ENCODE data around the gene ACAP2. TPM values are rescaled to one million over a fixed set of nuclear protein-coding genes. Genes with fewer than 3 reads are reported as not detected.

The ACAP2 gene
- total and polyA plus RNA-seq, 2 donors from 2014 or later = 4.6 to 50.1 TPM

DNA sequence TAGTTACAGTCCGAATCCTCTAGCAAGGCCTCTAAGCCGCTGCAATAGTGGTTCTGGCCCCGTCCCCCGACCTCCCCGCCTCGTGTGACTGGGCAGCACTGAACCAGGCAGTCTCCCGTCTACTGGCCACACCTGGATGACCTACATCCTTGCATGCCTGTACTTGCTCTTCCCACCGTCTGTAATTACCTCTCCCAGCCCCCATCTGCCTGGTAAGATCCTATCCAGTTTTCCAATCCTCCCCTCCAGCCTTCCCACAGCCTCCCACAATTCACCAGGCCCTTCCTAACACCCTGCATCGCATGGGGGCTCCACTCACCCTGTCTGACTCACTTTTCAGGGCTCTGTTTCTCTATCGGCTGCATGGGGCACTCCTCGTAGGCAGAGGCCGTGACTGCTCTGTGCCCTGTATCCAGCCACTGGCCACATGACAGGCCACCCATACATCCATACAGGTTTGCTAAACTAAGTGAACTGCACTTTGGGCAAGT is 204.7 kb downstream of the ACAP2 start:
- Histone ChIP-seq H3K4me3 (ENCODE audit: low read length in 3 of 3) (no peak overlapping the region), H3K4me1 (ENCODE audit: control insufficient read depth in 2 of 3, insufficient read depth in 2 of 3, low read depth in 1 of 3, low read length in 3 of 3) (peaks cover 0 to 14% (median 3%) of the 10 kb centered on the region in 3 donors), H3K9ac (ENCODE audit: low read length in 3 of 3) (no peak overlapping the region), H3K36me3 (ENCODE audit: control insufficient read depth in 2 of 3, insufficient read depth in 3 of 3, low read length in 3 of 3) (no peaks in the 10 kb centered on the region), H3K27me3 (ENCODE audit: control insufficient read depth, insufficient read depth, low read length) (no peaks in the 10 kb centered on the region), H3K27ac (ENCODE audit: low read depth in 2 of 2, low read length in 2 of 2) (peak overlapping the region; percentile 72 to 84), H3K9me3 (ENCODE audit: control insufficient read depth in 2 of 3, insufficient read depth in 1 of 3, low read length in 3 of 3) (peaks cover 0 to 9% (median 0%) of the 10 kb centered on the region in 3 donors)
- DNase-seq = peak in 4 of 5 donors; percentile 56 to 72 (median 68)
- FAIRE-seq = no peak
- TF ChIP-seq, protein P1, sequence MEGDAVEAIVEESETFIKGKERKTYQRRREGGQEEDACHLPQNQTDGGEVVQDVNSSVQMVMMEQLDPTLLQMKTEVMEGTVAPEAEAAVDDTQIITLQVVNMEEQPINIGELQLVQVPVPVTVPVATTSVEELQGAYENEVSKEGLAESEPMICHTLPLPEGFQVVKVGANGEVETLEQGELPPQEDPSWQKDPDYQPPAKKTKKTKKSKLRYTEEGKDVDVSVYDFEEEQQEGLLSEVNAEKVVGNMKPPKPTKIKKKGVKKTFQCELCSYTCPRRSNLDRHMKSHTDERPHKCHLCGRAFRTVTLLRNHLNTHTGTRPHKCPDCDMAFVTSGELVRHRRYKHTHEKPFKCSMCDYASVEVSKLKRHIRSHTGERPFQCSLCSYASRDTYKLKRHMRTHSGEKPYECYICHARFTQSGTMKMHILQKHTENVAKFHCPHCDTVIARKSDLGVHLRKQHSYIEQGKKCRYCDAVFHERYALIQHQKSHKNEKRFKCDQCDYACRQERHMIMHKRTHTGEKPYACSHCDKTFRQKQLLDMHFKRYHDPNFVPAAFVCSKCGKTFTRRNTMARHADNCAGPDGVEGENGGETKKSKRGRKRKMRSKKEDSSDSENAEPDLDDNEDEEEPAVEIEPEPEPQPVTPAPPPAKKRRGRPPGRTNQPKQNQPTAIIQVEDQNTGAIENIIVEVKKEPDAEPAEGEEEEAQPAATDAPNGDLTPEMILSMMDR (IDR thresholded peaks at IDR 0.05; ENCODE audit: borderline replicate concordance, extremely low read depth, insufficient read depth) = no peak
- intact Hi-C loops (cut with DNase I) = no loop called here

DNA sequence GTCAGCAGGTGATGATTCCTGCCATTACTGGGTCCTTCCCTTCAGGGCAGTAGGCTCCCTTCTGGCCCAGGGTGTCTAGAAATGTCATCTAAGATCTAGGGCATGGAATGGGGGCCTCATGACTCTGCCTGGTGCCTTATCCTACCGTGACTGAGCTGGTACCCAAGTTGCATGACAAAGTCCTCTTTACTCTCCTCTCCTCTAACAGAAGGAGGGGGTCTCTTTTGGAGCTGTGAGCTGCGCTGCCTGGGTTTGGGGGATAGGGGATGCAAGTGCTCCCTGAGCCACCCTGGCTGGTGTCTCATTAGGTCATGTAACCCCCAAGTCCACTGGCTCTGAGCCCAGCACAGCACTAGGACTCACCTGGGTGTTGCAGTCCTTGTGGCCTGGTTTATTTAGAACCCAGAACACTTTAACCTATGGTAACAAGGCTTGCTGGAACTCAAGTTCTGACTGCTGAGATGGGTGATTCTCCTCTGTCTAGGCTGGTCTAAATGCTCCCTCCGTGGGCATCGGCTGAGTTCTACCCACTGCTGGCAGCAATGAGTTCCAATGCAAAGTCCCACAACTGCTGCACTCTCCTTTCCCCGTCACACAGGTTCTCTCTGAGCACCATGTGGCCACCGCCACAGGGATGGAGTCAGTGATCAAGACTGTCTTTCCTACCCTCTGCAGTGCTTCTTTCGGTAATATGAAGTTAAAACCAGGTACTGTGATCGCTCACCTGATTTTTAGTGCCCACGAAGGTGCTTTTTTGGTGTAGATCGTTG is 205.8 kb downstream of the ACAP2 start:
- no peak overlapping the region for H3K4me3 ChIP-seq (ENCODE audit: low read length in 3 of 3)
- H3K9ac ChIP-seq (ENCODE audit: low read length in 3 of 3) = no peak overlapping the region
- no peak for FAIRE-seq
- H3K9me3 ChIP-seq (ENCODE audit: control insufficient read depth in 2 of 3, insufficient read depth in 1 of 3, low read length in 3 of 3) = peaks cover 0 to 9% (median 0%) of the 10 kb centered on the region in 3 donors
- no peak for DNase-seq
- H3K4me1 ChIP-seq (ENCODE audit: control insufficient read depth in 2 of 3, insufficient read depth in 2 of 3, low read depth in 1 of 3, low read length in 3 of 3) = peaks cover 0 to 14% (median 3%) of the 10 kb centered on the region in 3 donors
- TF ChIP-seq, protein P1 (IDR thresholded peaks at IDR 0.05; ENCODE audit: borderline replicate concordance, extremely low read depth, insufficient read depth) = no peak
- no peaks in the 10 kb centered on the region for H3K36me3 ChIP-seq (ENCODE audit: control insufficient read depth in 2 of 3, insufficient read depth in 3 of 3, low read length in 3 of 3)
- intact Hi-C loops (cut with DNase I) = no loop called here
- H3K27ac ChIP-seq (ENCODE audit: low read depth in 2 of 2, low read length in 2 of 2) = no peak overlapping the region
- H3K27me3 ChIP-seq (ENCODE audit: control insufficient read depth, insufficient read depth, low read length) = no peaks in the 10 kb centered on the region

DNA sequence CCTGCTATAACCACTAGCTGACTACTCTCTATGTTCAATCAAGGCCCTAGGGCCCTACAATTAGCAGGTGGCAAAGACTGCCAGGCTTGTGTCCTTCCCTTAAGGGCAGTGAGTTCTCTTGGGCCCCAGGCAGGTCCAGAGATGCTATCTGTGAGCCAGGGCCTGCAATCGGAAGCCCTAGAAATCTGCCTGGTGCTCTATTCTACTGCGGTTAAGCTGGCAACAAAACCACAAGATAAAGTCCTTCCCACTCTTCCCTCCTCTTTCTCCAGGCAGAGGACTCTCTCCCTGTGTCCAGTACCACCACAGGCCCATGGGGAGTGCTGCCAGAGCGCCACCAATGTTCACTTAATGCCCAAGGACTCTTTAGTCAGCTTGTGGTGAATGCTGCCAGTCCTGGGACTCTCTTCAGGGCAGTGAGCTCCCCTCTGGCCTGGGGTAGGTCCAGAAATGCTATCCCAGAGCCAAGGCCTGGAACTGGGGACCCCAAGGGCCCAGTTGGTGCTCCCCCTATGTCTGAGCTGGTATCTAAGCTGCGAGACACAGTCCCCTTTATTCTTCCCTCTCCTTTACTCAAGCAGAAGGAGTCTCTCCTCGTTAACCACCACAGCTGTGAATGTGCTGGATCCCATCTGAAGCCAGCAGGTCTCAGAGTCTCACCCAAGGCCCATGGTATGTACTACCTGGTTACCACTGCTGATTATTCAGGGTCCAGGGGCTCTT is 206.6 kb downstream of the ACAP2 start:
- H3K9ac ChIP-seq (ENCODE audit: low read length in 3 of 3) = no peak overlapping the region
- no peak overlapping the region for H3K27ac ChIP-seq (ENCODE audit: low read depth in 2 of 2, low read length in 2 of 2)
- TF ChIP-seq, protein P1 (IDR thresholded peaks at IDR 0.05; ENCODE audit: borderline replicate concordance, extremely low read depth, insufficient read depth) = no peak
- H3K36me3 ChIP-seq (ENCODE audit: control insufficient read depth in 2 of 3, insufficient read depth in 3 of 3, low read length in 3 of 3) = no peaks in the 10 kb centered on the region
- FAIRE-seq = no peak
- DNase-seq = no peak
- peaks cover 0 to 14% (median 3%) of the 10 kb centered on the region in 3 donors for H3K4me1 ChIP-seq (ENCODE audit: control insufficient read depth in 2 of 3, insufficient read depth in 2 of 3, low read depth in 1 of 3, low read length in 3 of 3)
- peaks cover 0 to 9% (median 0%) of the 10 kb centered on the region in 3 donors for H3K9me3 ChIP-seq (ENCODE audit: control insufficient read depth in 2 of 3, insufficient read depth in 1 of 3, low read length in 3 of 3)
- no peak overlapping the region for H3K4me3 ChIP-seq (ENCODE audit: low read length in 3 of 3)
- H3K27me3 ChIP-seq (ENCODE audit: control insufficient read depth, insufficient read depth, low read length) = no peaks in the 10 kb centered on the region
- intact Hi-C loops (cut with DNase I) = no loop called here
